AML-193 (cell line): ENCODE data around the gene RBM34.
"Not testable (repeated sequence)": the region's sequence is repeated elsewhere in the genome, so short reads cannot be mapped to it uniquely, and the experiment has no call there.

ENCODE experiments used
- DNase-seq, 2 experiments: peaks; one replicate each; lab custom pipeline; 2025; lab: John Stamatoyannopoulos, UW

Gene RBM34, protein sequence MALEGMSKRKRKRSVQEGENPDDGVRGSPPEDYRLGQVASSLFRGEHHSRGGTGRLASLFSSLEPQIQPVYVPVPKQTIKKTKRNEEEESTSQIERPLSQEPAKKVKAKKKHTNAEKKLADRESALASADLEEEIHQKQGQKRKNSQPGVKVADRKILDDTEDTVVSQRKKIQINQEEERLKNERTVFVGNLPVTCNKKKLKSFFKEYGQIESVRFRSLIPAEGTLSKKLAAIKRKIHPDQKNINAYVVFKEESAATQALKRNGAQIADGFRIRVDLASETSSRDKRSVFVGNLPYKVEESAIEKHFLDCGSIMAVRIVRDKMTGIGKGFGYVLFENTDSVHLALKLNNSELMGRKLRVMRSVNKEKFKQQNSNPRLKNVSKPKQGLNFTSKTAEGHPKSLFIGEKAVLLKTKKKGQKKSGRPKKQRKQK

DNA sequence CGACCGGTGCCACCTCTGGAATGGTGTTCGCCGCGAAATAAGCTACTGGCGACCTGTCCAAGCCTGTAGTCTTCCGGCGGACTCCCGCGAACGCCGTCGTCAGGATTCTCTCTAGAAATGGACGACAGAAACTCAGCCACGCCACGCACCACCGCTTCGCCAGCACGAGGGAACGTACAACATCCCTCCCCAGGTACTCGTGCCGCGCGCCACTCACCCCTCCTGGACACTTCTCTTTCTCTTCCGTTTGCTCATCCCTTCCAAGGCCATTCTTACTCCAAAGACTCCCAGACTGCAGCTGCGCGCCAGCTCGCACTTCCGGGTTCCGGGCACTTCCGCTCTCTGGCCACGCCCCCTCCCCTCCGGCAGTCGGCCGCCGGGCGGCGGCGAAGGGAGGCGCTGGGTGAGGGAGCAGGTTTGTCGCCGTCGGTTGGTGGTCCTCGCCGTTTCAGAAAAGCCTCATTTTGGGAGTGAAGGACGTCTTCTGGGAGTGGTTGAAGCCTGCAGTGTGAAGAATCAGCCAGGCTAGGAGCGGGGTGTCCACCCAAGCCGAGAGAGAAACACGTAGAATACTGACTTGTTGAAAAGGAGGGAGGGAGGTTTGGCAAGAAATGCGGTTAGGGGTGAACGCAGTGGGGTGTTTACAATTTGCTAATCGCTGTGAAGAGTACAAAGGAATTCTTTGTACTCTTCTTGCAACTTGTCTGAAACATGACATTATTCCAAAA is at the start of gene RBM34:
Gene RBM34, minus strand, starts transcription at position 294 of the 728 bp plus-strand sequence. Its CDS starts 24 bp downstream, at position 270.
- DNase-seq: peak; percentile 84 to 88

DNA sequence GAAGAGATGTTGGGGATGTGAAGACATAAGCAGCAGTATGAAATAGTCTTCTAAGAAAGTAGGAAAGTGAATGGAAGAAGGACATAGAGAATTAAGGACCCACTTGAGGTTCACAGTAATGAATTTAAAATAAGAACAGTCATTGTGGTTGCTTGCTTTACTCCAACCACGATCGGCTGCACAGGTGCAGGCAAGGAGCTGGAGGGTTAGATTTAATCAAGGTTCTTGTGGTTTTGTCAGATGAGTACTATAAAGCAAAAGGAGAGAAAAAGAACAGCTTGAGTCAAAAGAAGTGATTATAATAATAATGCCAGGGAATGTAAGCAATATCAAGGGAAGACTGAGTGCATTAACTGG is 46.1 kb upstream of the RBM34 start:
- no peak for DNase-seq

DNA sequence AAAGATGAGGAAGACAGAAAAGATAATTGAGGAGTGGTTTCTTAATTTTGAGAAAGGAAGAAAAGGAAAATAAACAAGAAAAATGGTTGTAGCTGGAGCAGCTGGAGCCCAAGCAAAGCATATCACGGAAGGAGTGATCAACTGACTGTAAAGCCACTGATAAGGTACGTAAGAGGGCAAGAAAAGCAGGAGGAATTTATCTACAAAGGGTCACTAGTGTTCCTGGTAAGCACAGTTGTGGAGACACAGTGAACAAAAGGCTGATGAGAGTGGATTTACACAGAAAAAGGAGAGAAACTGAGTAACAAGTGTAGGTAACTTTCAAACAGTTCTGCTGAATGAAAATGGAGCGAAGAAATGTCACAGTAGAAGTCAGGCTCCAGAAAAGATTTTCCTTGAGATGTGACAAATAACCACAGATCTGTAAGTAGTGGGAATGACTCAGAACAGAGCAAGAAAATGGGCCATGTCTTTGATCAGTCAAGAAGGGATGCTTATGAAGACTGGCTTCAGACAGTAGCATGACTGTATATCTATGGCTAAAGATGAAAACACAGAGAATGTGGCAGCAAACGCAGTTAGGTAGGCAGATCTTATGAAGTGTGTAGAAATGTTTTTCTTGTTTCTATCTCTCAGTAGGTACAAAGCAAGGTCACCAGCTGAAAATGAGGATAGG is 45.6 kb upstream of the RBM34 start:
- DNase-seq: no peak

DNA sequence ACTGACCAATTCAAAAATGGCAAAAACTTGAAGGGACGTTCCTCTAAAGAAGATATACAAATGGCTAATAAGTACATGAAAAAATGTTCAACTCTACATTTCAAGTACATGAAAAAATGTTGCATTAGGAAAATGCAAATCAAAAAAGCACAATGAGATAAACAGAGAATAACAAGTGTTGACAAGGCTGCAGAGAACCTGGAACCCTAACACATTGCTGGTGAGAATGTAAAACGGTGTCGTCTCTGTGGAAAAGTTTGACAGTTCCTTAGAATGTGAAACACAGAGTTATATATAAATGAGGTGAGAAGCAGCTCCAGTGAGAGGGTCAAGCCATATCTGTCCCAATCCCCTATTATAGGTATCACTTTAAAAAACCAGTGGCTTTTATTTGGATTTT is 44.6 kb upstream of the RBM34 start:
- DNase-seq: no peak

DNA sequence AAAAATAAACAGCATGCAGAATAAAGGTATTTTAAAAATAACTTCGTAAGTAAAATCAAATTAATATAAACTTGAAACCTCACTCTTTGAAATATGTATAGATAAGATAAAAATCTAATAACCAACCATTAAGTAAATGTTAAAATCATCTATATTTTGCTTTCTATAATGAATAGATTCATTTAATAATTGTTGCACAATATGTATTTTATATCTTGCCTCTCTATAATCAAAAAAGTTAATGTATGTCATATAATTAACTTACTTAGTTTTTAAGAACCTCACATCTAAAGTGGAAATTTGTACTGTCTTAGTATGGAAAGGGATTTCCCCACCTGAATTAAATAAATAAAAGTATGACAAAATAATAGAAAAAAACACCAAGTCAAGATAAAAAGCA is 42.4 kb upstream of the RBM34 start:
- DNase-seq: no peak

DNA sequence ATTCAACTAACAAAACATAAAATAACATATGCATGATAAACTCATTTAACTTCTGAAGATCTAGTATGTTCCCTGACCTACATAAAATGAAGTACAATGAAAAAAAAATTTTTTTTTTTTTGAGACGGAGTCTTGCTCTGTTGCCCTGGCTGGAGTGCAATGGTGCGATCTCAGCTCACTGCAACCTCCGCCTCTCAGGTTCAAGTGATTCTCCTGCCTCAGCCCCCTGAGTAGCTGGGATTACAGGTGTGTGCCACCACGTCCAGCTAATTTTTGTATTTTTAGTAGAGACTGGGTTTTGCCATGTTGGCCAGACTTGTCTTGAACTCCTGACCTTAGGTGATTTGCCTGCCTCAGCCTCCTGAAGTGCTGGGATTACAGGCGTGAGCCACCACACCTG is 41.4 kb upstream of the RBM34 start:
- DNase-seq: not testable (repeated sequence)

DNA sequence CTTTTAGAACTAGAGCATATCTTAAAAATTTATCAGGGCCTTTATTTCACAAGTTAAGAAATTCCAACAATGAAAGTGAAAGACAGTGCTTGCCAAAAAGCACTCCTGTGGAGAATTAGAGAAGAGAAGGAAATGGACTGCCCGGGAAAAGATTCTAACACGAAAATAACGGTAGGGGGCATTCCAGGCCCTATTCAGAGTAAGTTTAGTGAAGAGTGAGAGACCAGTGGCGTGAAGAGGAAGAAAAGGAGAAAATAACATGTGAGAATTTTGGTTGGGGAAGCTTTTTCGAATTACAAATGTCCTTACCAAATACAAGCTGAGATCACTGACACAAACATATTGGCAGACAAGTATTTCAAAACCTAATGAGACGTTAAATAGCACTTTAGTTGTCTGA is 38.4 kb upstream of the RBM34 start:
- DNase-seq: no peak

DNA sequence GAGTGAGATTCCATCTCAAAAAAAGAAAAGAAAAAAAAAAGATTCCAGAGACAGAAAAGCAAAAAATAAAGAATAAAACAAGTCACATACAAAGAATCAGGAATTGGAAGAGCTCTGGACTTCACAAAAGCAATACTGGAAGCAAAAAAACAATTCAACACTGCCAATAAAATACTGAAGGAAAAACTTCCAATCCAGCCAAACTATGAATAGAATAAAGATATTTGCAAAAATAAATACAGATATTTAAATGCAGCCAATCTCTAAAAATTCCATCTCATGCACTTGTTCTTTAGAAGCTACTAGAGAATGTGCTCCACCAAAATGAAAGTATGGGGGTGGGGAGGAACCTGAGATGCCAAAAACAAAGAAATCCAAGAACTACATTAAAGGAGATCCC is 29.4 kb upstream of the RBM34 start:
- DNase-seq: no peak

DNA sequence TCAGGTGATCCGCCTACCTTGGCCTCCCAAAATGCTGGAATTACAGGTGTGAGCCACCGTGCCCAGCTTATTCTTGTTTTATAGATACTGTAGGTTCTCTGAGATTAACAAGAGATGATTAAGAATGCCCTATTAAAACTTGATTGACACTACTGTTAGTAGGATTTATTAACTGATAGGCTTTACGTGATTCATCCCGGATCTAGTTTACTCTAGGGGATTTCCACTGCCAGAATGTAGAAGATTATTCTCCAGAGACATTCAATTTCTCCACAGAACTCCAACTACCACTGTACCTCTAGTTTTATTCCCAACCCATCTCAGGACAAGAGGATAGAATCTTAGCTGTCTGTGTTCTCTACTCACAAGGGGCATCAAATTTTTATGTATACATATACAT is 26.3 kb upstream of the RBM34 start:
- DNase-seq: no peak

DNA sequence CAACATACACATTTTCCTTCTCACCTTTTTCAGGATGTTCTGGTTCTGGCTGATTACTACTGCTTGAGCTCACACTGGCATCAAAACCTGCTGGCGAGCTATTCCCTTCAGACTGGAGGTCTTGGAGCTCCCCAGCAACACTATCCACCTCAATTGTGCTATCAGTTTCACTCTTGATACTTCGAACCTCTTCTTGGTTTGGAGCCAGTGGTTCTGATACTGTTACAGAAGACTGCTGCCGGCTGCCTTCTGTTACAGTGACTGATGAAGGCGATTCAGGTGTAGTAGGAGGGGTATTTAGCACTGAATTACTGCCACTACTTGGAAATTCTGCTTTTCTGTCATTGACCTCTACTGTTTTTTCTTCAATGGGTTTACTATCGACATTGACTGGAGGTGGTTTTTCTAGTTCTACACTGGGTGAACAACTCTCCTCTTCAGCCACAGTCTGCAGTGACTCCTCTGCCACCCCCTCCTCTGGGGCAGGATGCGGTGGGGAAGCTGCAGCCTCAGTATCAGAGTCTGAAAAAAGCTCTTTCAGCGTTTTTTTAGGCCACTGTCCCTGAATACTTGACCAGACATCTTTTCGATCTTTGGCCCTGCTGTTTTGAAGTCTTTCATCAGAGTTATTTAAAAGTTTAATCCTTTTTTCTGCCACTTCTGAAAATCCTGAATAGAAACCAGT is 20.7 kb upstream of the RBM34 start:
- DNase-seq: no peak

DNA sequence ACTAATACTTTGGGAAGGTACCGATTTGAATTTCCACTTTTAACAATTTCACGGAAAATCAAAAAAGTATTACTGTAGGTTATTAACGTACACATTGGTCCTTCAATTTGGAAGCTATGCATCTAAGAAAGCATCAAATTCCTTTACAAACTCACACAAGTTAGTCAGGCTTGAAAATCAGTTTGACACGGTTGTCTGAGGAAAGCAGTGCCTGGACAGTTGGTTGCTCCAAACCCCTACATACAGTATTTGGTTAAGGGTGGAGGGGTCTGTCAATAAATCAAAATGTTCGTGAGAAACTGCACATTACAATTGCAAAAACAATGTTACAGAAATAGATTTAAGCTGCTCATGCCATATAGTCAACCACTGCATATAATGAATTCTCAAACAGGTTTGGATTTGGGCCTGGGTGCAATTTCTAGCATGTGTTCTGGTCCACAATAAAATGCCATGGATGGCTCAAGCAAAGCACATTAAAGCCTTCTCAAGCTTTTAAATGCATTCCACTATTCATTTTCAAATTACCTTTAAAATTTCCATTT is 19.9 kb upstream of the RBM34 start:
- no peak for DNase-seq

DNA sequence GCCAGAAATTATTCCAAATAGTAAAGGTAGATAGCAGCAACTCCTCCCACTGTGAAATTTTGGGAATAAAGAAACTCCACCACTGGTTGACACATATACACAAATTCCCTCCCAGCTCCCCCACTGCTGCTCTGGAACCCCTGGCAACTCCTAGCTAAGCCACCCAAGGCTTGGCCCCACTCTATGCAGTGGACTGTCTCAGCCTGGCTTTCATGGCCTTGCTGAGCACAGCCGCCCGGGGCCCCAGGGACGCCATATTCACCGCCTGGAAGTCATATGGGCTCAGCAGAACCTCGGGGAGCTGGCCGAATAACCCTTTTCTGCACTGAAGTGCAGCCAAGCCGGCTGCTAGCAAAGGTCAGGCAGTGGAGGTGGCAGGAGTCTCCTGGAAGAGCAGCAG is 15.4 kb upstream of the RBM34 start:
- no peak for DNase-seq

DNA sequence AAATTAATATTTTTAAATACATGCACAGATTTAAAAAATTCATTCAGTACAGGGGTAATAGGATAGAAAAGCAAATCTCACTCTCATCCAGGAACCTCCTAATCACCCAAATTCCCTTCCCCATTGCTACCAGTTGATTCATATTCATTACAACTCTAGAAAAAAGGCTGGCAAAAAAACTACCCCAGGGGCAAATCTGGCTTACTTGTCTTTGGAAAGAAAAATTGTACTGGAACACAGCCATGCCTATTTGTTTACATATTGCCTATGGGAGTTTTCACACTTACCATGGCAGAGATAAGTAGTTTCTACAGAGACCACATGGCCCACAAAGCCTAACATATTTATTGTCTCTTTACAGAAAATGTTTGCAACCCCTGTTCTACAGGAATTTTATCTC is 8.9 kb upstream of the RBM34 start:
- no peak for DNase-seq

DNA sequence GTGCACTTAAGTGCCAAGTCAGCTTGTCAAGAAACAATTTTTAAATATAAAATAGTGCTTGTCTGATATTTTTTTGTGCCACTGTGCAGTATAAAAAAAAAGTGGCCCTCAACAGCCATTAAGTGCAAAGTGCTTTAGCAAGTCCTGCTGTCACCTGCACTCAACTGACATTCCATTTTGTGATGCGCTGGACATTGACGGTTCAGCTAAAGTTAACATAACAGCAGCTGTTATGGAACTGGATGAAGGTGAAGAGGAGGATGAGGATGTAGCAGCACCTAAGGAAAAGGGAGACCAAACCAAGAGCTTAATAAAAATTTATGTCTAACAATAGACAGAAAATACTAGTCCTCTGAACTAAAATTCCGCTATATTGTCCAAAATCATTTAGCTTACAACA is 7.3 kb upstream of the RBM34 start:
- no peak for DNase-seq

DNA sequence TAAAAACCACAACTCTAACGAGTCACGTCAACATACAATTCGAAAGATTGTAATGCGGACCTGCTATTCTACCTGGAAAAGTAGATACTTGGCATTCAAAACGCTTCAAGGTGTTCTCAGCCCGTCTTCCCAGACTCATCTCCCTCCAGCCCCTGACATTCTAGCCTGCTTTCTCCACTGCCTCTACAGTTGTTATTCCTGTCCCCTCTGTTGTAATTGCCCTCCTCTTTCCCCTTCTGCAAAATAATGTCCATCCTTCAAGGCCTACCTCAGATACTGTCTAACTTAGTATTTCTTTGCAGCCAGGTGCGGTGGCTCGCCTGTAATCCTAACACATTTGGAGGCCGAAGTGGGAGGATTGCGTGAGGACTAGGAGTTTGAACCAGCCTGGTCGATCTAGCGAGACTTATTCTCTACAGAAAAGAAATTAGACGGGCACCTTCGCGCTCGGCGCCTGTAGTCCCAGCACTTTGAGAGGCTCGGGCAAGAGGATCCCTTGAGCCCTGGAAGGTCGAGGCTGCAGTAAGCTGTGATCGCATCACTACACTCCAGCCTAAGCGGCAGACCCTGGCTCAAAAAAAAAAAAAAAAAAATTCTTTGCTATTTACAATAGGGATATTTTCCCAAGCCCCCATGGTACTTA is 756 bp upstream of the RBM34 start:
- DNase-seq: no peak

DNA sequence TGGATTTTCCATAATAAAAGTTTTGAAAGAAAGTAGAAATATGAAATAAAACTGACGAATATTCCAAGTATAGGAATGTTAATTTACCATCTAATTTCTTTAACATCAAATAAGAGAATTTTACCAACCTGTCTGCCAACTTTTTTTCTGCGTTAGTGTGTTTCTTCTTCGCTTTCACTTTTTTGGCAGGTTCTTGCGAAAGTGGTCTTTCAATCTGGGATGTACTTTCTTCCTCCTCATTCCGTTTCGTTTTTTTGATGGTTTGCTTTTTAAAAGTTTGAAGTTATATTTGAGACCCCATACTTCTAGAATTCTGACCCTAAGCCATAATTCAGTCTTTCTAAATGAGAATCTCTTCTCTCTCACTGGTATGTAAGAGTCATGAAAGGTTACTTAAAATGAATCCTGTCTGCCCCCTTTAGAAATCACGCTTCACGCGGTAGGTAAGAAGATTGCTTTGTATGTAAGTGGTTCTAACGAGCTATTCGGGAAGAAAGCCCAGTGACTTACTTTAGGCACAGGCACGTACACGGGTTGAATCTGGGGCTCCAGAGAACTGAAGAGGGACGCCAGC is 580 bp downstream of the RBM34 start:
- DNase-seq: peak; percentile 57 to 66

DNA sequence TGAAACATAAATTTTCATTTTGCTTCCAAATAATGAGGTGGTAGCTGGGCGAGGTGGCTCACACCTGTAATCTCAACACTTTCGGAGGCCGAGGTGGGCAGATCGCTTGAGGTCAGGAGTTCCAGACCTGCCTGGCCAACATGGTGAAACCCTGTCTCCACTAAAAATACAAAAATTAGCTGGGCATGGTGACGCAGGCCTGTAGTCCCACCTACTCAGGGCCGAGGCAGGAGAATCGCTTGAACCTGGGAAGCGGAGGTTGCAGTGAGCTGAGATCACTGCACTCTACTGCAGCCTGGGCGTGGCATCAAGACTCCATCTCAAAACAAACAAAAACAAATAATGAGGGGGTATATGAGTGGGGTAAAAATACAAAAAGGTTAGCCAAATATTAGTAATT is 1.1 kb downstream of the RBM34 start:
- DNase-seq: not testable (repeated sequence)

DNA sequence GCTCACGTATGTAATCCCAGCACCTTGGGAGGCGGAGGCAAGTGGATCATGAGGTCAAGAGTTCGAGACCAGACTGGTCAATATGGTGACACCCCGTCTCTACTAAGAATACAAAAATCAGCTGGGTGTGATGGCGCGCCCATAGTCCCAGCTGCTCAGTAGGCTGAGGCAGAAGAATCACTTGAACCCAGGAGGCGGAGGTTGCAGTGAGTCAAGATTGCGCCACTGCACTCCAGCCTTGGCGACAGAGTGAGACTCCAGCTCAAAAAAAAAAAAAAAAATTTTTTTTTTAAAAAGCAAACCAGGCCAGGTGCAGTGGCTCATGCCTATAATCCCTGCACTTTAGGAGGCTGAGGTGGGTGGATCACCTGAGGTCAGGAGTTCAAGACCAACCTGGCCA is 1.8 kb downstream of the RBM34 start:
- DNase-seq: not testable (repeated sequence)

DNA sequence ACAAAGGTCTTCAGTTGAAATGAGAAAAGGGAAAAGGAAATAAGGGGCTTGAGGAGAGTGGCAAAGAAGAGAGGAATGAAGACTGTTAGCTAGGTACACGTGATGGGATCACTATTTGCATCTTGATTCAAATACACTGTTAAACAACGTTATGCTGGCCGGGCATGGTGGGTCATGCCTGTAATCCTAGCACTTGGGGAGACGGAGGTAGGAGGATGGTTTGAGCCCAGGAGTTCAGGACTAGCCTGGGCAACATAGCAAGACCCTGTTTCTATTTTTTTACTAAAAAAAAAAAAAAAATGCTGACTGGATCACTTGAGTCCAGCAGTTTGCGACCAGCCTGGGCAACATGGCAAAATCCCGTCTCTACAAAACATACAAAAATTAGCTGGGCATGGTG is 2.4 kb downstream of the RBM34 start:
- no peak for DNase-seq

DNA sequence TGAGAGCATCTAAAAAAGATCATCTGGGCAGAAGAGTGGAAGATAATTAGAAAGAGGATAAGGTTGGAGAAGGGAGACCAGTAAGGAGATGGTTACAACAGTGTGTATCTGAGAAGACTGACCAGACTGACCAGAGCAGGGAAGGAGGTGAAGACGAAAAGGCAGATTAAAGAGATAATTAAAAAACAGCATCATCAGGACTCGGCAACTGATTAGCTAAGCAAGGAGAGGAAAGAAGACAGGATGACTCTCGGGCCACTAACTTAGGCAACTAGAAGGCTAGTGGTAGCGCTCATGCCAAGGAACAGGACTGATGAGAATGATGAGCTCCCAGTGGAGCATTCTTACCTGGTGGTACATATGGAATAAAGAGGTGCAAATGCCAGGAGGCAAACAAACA is 3.9 kb downstream of the RBM34 start:
- DNase-seq: no peak

DNA sequence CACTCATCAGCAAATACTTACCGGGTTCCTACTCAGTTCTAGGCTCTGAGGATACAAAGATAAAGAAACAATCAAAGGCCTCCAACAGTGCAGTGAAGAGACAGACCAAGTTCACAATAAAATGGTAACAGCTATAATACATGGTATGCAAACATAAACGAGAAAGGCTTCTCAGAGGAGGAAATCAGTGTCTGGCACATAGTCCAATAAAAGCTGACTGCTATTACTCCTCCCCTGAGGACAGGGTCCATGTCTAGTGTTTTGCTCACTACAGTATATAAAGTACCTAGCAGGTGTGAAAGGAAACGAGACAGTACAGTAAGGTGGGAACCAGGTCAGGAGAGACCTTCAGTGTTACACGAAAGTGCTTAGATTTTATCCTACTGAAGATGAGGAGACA is 4.3 kb downstream of the RBM34 start:
- DNase-seq: no peak
